Posterior vena cava (tissue), 2 donors: ENCODE measurements around the gene MRPL30. TPM values are rescaled to one million over a fixed set of nuclear protein-coding genes. Genes with fewer than 3 reads are reported as not detected.

Experiments
- total RNA-seq, 2 donors: library from RNA; stranded (reverse); fragmentation: NEBNext Ultra II Directional; extraction: Animal tissue kit (Norgen Biotek cat#: 25700); gene quantifications; one replicate each; pipeline ENCODE4 v1.2.1, GENCODE V29; 2021
- donor health status: DM: yes; HTN: yes; CAD: no.
- donor health status: DM: yes; HTN: yes; CAD: no.

MRPL30 gene
- total RNA-seq, 2 donors from 2014 or later = 19.7 to 22.2 TPM

Other genes with a start within 250 kb of the MRPL30 start
- gene CRACDL, start 245.0 kb upstream of the MRPL30 start, total RNA-seq = 1 to 10 TPM; 3.5 to 6.8 TPM
- gene C2orf15, start 39.5 kb upstream of the MRPL30 start, total RNA-seq = under 1 TPM in 1 of 2 donors, not detected in 1; 0.33 TPM
- gene TSGA10, start 26.2 kb upstream of the MRPL30 start, total RNA-seq = 1 to 10 TPM; 2.3 TPM
- gene LIPT1, start 26.2 kb upstream of the MRPL30 start, total RNA-seq = 1 to 10 TPM; 5.7 to 7.2 TPM
- gene MITD1, start 126 bp upstream of the MRPL30 start, total RNA-seq = 10 to 100 TPM; 20.6 to 22.9 TPM
- gene LYG2, start 74.5 kb downstream of the MRPL30 start, total RNA-seq = not detected
- under 1 TPM; 0.97 to 1.00 TPM for gene LYG1, start 120.0 kb downstream of the MRPL30 start, total RNA-seq
- gene TXNDC9, start 155.1 kb downstream of the MRPL30 start, total RNA-seq = 10 to 100 TPM; 26.2 to 40.3 TPM
- gene EIF5B, start 156.2 kb downstream of the MRPL30 start, total RNA-seq = 10 to 100 TPM; 40.0 to 62.5 TPM